WTC11 (cell line): ENCODE results near the gene ATL1. TPM values are rescaled to one million over a fixed set of nuclear protein-coding genes. Genes with fewer than 3 reads are reported as not detected.
A peak's percentile ranks its signal among the peaks of the same experiment; 100 is the strongest.

Experiments used
- ATAC-seq: fragments of 200-7000 bp; cut with Tn5 transposase; 2 replicates; pipeline ENCODE4 v1.10.0; 2021; ENCODE audit warnings: mild to moderate bottlenecking, moderate library complexity
- CTCF ChIA-PET: fragments of 300-600 bp; sonication (Branson Sonifier 250); formaldehyde crosslinking; loops from one replicate; lab custom pipeline; 2021; ENCODE audit warnings: antibody characterized with exemption; lab: Charles Lee
- POLR2A ChIA-PET: fragments of 350-600 bp; sonication (Branson Sonifier 250); formaldehyde crosslinking; loops from one replicate; lab custom pipeline; 2021; ENCODE audit warnings: antibody characterized with exemption; lab: Charles Lee
- DNase-seq: peaks from one replicate; pipeline ENCODE4 v3.0.0; 2021; ENCODE audit warnings: low spot score
- H3K27ac Mint-ChIP-seq: 2 replicates; pipeline ENCODE4 v1.8.0; 2021; ENCODE audit warnings: mixed read lengths
- H3K27me3 Mint-ChIP-seq: 2 replicates; pipeline ENCODE4 v1.8.0; 2021; ENCODE audit warnings: low read depth, mild to moderate bottlenecking, moderate library complexity, mixed read lengths
- H3K36me3 Mint-ChIP-seq: 2 replicates; pipeline ENCODE4 v1.8.0; 2021; ENCODE audit warnings: mixed read lengths
- H3K4me1 Mint-ChIP-seq: 2 replicates; pipeline ENCODE4 v1.8.0; 2022; ENCODE audit warnings: mixed read lengths
- H3K4me3 Mint-ChIP-seq: 2 replicates; pipeline ENCODE4 v1.8.0; 2021; ENCODE audit warnings: mild to moderate bottlenecking, moderate library complexity, mixed read lengths
- H3K9me3 Mint-ChIP-seq: 2 replicates; pipeline ENCODE4 v1.8.0; 2021; ENCODE audit warnings: mixed read lengths
- AFF4 ChIP-seq: sonication (generic); formaldehyde crosslinking; IDR thresholded peaks from 2 replicates; pipeline ENCODE4 v1.8.1; 2023; ENCODE audit warnings: mild to moderate bottlenecking, missing genetic modification reagents, borderline replicate concordance
- ETV6 ChIP-seq: sonication (generic); formaldehyde crosslinking; IDR thresholded peaks from 2 replicates; pipeline ENCODE4 v1.8.1; 2022; ENCODE audit warnings: mild to moderate bottlenecking, missing genetic modification reagents
- MXD4 ChIP-seq: fragments of 250-450 bp; sonication (Bioruptor Pico); IDR thresholded peaks from 2 replicates; pipeline ENCODE4 v1.8.0; 2021; ENCODE audit warnings: mild to moderate bottlenecking, moderate library complexity, borderline replicate concordance
- NFE2L1 ChIP-seq: sonication (generic); formaldehyde crosslinking; IDR thresholded peaks from 2 replicates; pipeline ENCODE4 v1.8.1; 2023; ENCODE audit warnings: missing genetic modification reagents
- PRRX2 ChIP-seq: fragments of 250-450 bp; sonication (Bioruptor Pico); IDR thresholded peaks from 2 replicates; pipeline ENCODE4 v1.8.0; 2021; ENCODE audit warnings: mild to moderate bottlenecking
- RELA ChIP-seq: sonication (generic); formaldehyde crosslinking; IDR thresholded peaks from 2 replicates; pipeline ENCODE4 v1.8.1; 2022; ENCODE audit warnings: missing genetic modification reagents, mild to moderate bottlenecking, borderline replicate concordance
- ZNF121 ChIP-seq: sonication (generic); formaldehyde crosslinking; IDR thresholded peaks from 2 replicates; pipeline ENCODE4 v1.8.0; 2023; ENCODE audit warnings: missing genetic modification reagents
- ZNF416 ChIP-seq: fragments of 250-450 bp; sonication (Bioruptor Pico); IDR thresholded peaks from 2 replicates; pipeline ENCODE4 v1.9.0; 2021; ENCODE audit warnings: mild to moderate bottlenecking, inconsistent platforms
- ZNF423 ChIP-seq: fragments of 250-450 bp; sonication (Bioruptor Pico); IDR thresholded peaks from 2 replicates; pipeline ENCODE4 v2.1.2; 2022; ENCODE audit warnings: mild to moderate bottlenecking, moderate library complexity
- total RNA-seq: library from RNA; stranded (reverse); gene quantifications from 3 replicates; pipeline ENCODE4 v1.2.3, GENCODE V29; 2021
- TF ChIP-seq, protein P1 (sequence below): fragments of 250-450 bp; sonication (Bioruptor Pico); IDR thresholded peaks from 2 replicates; pipeline ENCODE4 v1.8.0; 2021; ENCODE audit warnings: mild to moderate bottlenecking
- TF ChIP-seq, protein P2 (sequence below): sonication (generic); formaldehyde crosslinking; IDR thresholded peaks from 2 replicates; pipeline ENCODE4 v1.8.0; 2022; ENCODE audit warnings: mild to moderate bottlenecking, missing genetic modification reagents
- TF ChIP-seq, protein P3 (sequence below): sonication (generic); formaldehyde crosslinking; IDR thresholded peaks from 2 replicates; pipeline ENCODE4 v1.8.0; 2022; ENCODE audit warnings: missing genetic modification reagents
- TF ChIP-seq, protein P4 (sequence below): sonication (generic); formaldehyde crosslinking; IDR thresholded peaks from 2 replicates; pipeline ENCODE4 v1.8.1; 2023; ENCODE audit warnings: mild to moderate bottlenecking, missing genetic modification reagents, moderate library complexity
- TF ChIP-seq, protein P5 (sequence below): sonication (generic); formaldehyde crosslinking; IDR thresholded peaks from 2 replicates; pipeline ENCODE4 v1.8.0; 2022; ENCODE audit warnings: mild to moderate bottlenecking, missing genetic modification reagents

Gene ATL1
- total RNA-seq, 1 experiment from 2014 or later = 3.7 TPM

DNA sequence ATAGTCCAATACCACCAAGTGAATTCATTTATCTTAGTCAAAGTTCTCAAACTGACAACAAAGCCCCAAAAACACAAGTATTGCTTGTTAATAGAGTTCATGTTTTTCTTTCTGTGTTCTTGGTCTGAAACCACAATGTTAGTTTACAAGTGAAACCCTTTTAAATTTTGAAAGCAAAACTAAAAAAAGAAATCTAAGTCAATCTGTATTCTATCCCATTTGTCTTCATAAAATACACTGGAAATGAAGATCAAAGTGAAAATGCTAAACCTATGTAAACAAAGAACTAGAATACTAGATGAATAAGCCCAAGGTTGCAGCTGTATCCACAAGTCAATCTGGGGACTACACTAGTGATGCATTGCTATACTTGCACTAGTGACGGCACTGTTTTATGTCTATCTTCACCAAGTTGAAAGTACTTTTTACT is 38.0 kb upstream of the ATL1 start:
- DNase-seq = no peak
- POLR2A ChIA-PET = no interaction called here
- Mint-ChIP-seq H3K36me3 (no peaks in the 10 kb centered on the region), H3K27me3 (no peaks in the 10 kb centered on the region)
- no peak for ATAC-seq
- TF ChIP-seq RELA (CRISPR knock-in tag) (no peak), ZNF121 (CRISPR knock-in tag) (no peak), ZNF423 (CRISPR knock-in tag) (no peak), ETV6 (no peak), PRRX2 (CRISPR knock-in tag) (no peak), AFF4 (CRISPR knock-in tag) (no peak), NFE2L1 (CRISPR knock-in tag) (no peak), MXD4 (no peak)
- TF ChIP-seq, protein P1, sequence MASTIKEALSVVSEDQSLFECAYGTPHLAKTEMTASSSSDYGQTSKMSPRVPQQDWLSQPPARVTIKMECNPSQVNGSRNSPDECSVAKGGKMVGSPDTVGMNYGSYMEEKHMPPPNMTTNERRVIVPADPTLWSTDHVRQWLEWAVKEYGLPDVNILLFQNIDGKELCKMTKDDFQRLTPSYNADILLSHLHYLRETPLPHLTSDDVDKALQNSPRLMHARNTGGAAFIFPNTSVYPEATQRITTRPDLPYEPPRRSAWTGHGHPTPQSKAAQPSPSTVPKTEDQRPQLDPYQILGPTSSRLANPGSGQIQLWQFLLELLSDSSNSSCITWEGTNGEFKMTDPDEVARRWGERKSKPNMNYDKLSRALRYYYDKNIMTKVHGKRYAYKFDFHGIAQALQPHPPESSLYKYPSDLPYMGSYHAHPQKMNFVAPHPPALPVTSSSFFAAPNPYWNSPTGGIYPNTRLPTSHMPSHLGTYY (CRISPR knock-in tag) = no peak
- TF ChIP-seq, protein P2, sequence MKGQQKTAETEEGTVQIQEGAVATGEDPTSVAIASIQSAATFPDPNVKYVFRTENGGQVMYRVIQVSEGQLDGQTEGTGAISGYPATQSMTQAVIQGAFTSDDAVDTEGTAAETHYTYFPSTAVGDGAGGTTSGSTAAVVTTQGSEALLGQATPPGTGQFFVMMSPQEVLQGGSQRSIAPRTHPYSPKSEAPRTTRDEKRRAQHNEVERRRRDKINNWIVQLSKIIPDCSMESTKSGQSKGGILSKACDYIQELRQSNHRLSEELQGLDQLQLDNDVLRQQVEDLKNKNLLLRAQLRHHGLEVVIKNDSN (CRISPR knock-in tag) = no peak
- TF ChIP-seq, protein P3, sequence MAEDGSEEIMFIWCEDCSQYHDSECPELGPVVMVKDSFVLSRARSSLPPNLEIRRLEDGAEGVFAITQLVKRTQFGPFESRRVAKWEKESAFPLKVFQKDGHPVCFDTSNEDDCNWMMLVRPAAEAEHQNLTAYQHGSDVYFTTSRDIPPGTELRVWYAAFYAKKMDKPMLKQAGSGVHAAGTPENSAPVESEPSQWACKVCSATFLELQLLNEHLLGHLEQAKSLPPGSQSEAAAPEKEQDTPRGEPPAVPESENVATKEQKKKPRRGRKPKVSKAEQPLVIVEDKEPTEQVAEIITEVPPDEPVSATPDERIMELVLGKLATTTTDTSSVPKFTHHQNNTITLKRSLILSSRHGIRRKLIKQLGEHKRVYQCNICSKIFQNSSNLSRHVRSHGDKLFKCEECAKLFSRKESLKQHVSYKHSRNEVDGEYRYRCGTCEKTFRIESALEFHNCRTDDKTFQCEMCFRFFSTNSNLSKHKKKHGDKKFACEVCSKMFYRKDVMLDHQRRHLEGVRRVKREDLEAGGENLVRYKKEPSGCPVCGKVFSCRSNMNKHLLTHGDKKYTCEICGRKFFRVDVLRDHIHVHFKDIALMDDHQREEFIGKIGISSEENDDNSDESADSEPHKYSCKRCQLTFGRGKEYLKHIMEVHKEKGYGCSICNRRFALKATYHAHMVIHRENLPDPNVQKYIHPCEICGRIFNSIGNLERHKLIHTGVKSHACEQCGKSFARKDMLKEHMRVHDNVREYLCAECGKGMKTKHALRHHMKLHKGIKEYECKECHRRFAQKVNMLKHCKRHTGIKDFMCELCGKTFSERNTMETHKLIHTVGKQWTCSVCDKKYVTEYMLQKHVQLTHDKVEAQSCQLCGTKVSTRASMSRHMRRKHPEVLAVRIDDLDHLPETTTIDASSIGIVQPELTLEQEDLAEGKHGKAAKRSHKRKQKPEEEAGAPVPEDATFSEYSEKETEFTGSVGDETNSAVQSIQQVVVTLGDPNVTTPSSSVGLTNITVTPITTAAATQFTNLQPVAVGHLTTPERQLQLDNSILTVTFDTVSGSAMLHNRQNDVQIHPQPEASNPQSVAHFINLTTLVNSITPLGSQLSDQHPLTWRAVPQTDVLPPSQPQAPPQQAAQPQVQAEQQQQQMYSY (CRISPR knock-in tag) = no peak
- TF ChIP-seq, protein P4, sequence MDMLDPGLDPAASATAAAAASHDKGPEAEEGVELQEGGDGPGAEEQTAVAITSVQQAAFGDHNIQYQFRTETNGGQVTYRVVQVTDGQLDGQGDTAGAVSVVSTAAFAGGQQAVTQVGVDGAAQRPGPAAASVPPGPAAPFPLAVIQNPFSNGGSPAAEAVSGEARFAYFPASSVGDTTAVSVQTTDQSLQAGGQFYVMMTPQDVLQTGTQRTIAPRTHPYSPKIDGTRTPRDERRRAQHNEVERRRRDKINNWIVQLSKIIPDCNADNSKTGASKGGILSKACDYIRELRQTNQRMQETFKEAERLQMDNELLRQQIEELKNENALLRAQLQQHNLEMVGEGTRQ (CRISPR knock-in tag) = no peak
- TF ChIP-seq, all 79 proteins: peak for 0
- H3K27ac Mint-ChIP-seq = no peak overlapping the region
- CTCF ChIA-PET = no interaction called here
- H3K4me1 Mint-ChIP-seq = peaks cover 21% of the 10 kb centered on the region
- H3K9me3 Mint-ChIP-seq = no peaks in the 10 kb centered on the region
- no peak overlapping the region for H3K4me3 Mint-ChIP-seq

GRCh38 chr14:50523271-50524041 is 36.5 kb upstream of the ATL1 start:
- ChIA-PET CTCF (interaction anchor here (1.0 kb wide), 1 partner anchor 8 kb away, joined by 3 read pairs; no protein-coding TSS in a partner anchor), POLR2A (interaction anchor here (0.5 kb wide), 1 partner anchor 391 kb away, joined by 3 read pairs; no protein-coding TSS in a partner anchor)
- Mint-ChIP-seq H3K4me1 (peaks cover 23% of the 10 kb centered on the region), H3K27me3 (no peaks in the 10 kb centered on the region), H3K9me3 (no peaks in the 10 kb centered on the region), H3K36me3 (no peaks in the 10 kb centered on the region), H3K27ac (peak overlapping the region; percentile 20; the same call in 1 of the 2 replicates), H3K4me3 (no peak overlapping the region)
- no peak for TF ChIP-seq ZNF416 (CRISPR knock-in tag)
- TF ChIP-seq, protein P5, sequence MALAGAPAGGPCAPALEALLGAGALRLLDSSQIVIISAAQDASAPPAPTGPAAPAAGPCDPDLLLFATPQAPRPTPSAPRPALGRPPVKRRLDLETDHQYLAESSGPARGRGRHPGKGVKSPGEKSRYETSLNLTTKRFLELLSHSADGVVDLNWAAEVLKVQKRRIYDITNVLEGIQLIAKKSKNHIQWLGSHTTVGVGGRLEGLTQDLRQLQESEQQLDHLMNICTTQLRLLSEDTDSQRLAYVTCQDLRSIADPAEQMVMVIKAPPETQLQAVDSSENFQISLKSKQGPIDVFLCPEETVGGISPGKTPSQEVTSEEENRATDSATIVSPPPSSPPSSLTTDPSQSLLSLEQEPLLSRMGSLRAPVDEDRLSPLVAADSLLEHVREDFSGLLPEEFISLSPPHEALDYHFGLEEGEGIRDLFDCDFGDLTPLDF (CRISPR knock-in tag) = no peak
- DNase-seq = no peak
- ATAC-seq = peak; percentile 63
